8988T (cell line): ENCODE data around the gene DPP4.
"Not testable (repeated sequence)": the region's sequence is repeated elsewhere in the genome, so short reads cannot be mapped to it uniquely, and the experiment has no call there.

ENCODE experiments used
- DNase-seq: peaks from one replicate; pipeline ENCODE4 v3.0.0; 2011

The DPP4 gene

GRCh38 chr2:161983331-161983651 is 90.7 kb downstream of the DPP4 start:
- DNase-seq = no peak

- no peak for DNase-seq
These were observed 91.3 kb downstream of the DPP4 start for GRCh38 chr2:161982548-161983330.

GRCh38 chr2:161981679-161982250 is 92.2 kb downstream of the DPP4 start:
- DNase-seq = no peak

- DNase-seq = no peak
These were observed 93.0 kb downstream of the DPP4 start for GRCh38 chr2:161980976-161981375.

- DNase-seq = no peak
These were observed 94.5 kb downstream of the DPP4 start for GRCh38 chr2:161979490-161979889.

GRCh38 chr2:161977926-161978325 is 96.1 kb downstream of the DPP4 start:
- not testable (repeated sequence) for DNase-seq

GRCh38 chr2:161976917-161977316 is 97.1 kb downstream of the DPP4 start:
- DNase-seq = no peak

- no peak for DNase-seq
These were observed 97.7 kb downstream of the DPP4 start for GRCh38 chr2:161976295-161976694.

- DNase-seq = no peak
These were observed 98.2 kb downstream of the DPP4 start for GRCh38 chr2:161975813-161976160.

DNA sequence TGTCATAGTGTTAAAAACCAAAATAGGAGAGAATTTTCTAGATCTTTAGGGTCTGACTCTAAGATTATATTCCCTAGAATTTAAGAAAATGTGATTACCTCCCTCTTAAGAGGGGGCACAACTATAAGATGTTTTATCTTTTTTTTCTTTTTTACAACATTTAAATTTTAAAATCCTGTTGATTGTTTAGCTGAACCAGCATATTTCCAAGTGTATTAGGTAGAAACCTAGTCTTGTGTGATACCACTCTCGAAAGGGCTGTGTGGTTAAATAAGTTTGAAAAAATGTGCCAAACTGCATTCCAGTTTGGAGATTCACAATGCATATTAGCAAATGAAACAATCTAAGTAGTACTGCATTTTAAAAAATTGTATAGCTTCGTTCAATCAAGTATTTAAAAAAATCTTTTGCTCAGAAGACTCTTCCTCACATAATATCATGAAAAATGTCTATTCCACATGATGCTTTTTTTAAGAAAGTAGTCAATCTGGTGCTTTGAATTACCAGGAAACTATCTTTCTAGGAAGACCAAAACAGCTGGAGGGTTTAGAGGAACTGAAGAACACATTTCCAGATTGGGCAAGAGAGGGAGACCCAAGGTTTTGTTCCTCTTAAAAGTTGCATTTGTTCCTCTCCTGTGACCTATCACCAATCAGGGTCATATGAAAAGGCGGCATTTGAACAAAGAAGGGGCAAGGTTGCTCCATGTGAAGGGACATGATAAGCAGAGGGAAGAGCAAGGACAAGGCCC is 98.8 kb downstream of the DPP4 start:
- no peak for DNase-seq

DNA sequence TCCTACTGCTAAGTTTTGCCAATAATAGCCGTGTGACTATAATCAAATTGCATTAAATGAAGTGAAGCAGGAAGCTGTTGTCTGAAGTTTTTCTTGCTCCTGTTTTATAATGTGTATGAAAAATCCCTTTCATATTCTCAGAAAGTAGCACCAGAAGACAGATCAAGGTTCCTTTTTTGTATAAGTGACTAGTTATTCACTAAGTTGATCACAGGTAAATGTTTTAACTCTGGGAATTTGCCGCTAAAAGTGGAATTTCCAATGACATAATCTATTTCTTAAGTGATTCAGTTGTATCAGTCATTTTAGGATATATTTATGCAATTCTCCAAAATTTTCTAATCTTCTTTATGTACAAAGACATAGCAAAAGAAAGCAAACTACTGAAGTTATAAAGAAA is 99.6 kb downstream of the DPP4 start:
- DNase-seq = no peak

DNA sequence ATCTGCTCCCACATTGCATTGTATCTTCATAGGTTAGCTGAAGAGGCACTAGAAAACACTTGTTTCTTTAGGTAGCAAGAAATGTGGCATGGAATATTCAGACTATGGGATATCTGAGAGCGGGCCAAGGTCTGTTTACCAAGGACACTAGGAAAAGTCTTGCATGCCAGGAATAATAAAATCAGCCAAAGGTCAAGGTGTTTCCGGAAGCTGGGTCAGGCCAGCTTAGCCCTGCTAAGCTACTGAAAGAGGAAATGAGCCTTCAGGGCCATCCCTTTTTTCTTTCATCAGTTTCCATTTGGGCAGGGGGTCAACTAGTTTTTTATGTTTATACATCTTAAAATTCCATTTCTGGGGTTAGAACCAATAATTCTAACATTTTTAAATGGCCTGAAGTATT is 101.1 kb downstream of the DPP4 start:
- DNase-seq = no peak

GRCh38 chr2:161972232-161972631 is 101.8 kb downstream of the DPP4 start:
- DNase-seq = no peak

- DNase-seq = no peak
These were observed 102.5 kb downstream of the DPP4 start for GRCh38 chr2:161971551-161971950.

DNA sequence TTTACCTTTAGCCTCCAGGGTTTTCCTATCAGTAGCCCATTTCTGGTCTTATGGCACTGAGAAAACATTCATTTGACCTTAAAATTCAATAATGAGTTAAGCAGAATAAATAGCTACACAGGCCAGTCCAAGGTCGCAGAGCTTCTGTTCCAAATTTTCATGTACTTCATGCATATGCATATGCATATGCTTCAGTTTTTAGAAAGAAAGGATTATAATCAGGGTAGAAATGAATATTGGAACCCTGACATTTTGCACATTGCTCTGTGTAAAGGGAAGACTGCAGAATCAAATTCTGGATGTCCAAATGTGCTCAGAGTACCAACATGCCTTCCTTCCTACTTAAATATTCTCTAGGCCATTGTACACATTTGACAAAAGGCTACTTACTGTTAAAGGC is 104.9 kb downstream of the DPP4 start:
- DNase-seq = no peak

DNA sequence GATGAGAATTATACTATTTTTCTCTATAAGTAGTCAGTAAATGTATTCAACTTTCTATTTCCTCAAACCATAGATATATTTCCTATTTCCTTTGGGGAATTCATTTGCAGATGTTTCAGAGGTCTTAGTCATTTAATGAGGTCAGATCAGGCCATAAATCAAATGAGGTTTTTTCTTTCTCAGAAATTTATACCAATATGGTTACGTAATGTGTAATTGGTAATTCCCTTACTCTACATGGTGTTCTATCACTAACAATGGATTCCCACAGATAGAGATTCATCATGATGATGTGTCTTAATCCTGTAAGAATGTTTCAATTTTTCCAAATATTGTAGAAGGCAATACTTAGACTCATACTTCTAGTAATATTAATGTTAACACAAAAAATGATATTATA is 108.0 kb downstream of the DPP4 start:
- DNase-seq = no peak

- DNase-seq = no peak
These were observed 109.9 kb downstream of the DPP4 start for GRCh38 chr2:161964160-161964559.

GRCh38 chr2:161962160-161962559 is 111.9 kb downstream of the DPP4 start:
- no peak for DNase-seq

DNA sequence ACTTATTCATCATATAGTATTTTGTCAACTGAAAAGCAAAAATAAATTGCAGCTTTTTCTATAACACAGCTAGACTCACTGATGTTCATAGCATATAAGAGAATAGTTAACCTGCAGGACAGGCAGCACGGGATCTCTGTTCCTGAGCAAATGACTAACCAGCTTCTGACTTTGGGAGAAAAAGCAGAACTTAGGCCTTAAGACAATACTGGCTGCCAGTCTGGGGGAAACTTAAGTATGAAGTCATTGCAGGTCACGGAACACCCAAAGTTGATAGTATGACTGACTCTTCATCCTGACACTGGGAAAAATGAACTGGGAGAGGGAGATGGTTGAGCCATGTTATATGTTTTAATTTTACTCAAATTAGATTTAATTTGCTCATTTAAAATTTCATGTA is 113.0 kb downstream of the DPP4 start:
- DNase-seq = no peak

GRCh38 chr2:161956738-161957137 is 117.3 kb downstream of the DPP4 start:
- no peak for DNase-seq

DNA sequence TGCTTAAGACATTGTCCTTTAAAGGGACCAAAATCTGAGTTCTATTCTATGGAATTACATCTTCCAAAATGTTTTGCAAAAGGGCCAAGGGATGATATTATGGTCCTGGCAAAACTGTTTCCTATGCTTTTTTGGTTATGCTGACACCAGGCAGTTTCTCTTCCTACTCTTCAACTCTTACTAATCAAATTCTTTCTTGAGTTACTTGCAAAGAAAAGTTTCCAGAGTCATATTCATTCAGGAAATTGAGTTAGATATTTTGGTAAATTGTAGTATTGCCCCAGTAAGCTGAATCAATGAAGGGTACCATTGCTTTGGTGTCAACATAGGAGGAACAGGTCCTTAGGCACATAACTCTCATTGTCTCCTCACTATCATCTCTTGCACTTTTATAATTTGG is 118.8 kb downstream of the DPP4 start:
- DNase-seq = no peak

DNA sequence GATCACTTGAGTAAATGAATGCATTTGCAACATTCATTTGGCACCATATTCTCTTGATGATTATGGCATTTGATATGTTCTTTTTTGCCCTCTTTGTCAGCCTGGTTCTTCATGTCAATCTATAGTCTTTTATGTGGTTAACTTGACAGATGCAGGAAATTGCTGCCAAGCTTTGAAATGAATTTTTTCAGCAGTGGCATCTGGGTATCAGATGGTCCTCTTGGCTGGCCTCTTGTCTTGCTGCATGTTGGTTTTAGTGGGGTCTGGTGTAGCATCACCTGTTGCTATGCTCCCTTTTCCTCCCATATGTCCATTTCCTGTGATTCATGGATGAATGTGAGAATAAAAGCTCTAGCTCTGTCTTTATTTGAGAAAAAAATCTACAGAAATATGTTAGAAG is 119.9 kb downstream of the DPP4 start:
- no peak for DNase-seq

DNA sequence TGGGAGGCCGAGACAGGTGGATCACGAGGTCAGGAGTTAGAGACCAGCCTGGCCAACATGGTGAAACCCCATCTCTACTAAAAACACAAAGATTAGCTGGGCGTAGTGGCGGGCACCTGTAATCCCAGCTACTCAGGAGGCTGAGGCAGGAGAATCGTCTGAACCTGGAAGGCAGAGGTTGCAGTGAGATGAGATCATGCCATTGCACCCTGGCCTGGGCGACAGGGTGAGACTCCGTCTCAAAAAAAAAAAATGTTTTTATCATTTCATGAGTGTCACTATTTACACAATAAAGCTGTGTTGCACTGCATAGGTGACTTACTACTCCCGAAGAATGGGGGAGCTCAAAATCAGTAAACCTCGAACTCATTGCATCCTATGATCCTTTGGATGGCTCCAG is 120.6 kb downstream of the DPP4 start:
- not testable (repeated sequence) for DNase-seq

DNA sequence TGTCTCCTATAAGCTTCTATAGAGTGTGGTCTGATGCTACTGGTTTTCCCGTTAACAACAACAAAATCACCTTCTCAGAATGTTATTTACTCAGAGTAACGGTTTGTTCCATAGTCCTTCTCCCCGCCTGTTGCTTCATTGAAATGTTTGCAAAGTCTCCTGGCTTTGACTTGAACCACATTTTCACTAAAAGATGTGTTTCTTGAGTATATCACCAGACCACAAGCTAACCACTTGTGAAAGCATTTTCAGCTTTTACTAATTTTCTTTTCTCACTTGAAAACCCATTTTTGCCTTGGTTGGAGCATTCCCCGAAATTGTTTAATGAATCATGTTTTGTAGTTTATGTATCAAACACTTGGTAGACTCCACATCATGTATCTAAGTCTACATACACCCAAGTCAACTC is 121.2 kb downstream of the DPP4 start:
- no peak for DNase-seq

DNA sequence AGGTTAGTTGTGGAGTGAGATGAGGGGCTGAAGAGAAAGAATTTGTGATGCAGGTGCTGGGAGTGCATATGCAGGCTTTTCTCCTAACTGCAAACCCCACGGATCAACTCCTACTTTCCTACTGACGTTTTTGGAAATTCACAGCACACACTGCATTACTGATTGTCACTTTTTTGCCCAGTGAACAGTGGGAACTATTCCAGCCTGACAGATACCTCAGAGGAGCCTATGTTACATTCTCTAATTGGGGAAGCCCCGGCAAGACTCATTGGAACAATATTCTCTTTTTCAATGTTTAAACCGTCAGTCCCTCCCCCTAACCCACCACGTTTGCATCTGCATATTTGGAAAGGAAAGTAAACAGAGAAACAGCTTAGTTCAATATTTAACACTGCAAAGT is 126.2 kb downstream of the DPP4 start:
- no peak for DNase-seq
